NCI-H1092 treated with DMSO at 0.1 percent for 48 hours (cell line): ENCODE results near the gene PKNOX2.

ENCODE experiments used
- DNase-seq: peaks from one replicate; lab custom pipeline; 2025; lab: John Stamatoyannopoulos, UW

PKNOX2 gene

GRCh38 chr11:125314276-125315078, 149.9 kb downstream of the PKNOX2 start:
- DNase-seq: no peak

DNA sequence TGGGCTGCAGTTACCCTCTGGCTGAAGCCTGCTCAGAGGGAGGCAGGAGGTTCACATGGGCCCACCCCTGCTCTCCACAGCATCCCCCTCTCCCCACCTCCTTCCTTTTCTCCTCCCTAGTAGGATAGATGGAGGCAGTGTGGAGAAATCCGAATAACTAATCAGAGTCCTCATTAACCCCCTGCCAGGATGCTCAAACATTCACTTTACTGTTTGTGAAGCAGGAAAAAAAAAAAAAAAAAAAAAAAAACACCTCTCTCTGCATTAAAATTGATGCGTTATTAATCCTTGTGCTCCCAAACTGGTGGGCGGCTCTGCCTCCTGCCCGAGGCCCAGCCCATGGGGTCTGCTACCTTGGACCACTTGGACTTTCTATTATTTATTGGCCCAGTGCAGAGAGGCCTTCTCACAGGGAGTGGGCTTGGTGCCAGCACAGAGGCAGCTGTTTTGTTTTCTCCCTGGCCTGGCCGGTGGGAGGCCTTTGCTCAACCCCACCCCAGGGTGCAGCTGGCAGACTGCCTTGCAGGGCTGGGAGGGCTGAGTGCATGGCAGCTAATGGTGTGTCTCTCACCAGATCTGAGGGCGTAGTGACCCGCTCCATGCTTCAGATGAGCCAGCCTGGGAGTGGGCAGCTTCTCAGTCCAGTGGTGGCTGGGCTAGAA, 150.7 kb downstream of the PKNOX2 start:
- peak; percentile 95 for DNase-seq

DNA sequence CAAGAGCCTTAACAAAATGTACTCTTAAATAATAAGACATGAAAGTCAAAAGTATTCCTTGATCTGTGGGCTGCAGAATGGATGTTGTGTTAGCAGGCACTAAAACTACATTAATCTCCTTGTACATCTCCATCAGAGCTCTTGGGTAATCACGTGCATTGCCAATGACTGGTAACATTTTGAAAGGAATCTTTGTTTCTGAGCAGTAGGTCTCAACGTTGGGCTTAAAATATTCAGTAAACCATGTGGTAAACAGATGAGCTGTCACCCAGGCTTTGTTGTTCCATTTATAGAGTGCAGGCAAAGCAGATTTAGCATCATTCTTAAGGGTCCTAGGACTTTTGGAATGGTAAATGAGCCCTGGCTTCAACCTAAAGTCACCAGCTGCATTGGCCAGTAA, 152.9 kb downstream of the PKNOX2 start:
- DNase-seq: no peak

DNA sequence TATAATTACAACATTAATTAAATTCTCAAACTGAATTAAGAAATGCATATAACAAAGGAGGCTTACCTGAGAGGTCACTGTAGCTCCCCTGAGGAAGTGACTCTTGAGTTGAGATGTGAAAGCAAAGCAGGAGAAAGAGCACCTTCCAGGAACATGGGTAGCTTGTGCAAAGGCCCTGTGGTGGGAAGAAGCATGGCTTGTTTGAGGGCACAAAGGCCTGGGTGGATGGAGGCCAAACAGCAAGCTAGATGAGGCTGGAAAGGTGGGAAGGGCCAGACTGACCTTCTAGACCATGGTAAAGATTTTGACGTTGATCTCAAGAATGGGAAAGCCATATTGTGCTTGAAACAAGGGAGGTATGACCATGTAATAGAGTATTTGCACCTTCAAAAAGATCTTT, 155.1 kb downstream of the PKNOX2 start:
- DNase-seq: no peak

DNA sequence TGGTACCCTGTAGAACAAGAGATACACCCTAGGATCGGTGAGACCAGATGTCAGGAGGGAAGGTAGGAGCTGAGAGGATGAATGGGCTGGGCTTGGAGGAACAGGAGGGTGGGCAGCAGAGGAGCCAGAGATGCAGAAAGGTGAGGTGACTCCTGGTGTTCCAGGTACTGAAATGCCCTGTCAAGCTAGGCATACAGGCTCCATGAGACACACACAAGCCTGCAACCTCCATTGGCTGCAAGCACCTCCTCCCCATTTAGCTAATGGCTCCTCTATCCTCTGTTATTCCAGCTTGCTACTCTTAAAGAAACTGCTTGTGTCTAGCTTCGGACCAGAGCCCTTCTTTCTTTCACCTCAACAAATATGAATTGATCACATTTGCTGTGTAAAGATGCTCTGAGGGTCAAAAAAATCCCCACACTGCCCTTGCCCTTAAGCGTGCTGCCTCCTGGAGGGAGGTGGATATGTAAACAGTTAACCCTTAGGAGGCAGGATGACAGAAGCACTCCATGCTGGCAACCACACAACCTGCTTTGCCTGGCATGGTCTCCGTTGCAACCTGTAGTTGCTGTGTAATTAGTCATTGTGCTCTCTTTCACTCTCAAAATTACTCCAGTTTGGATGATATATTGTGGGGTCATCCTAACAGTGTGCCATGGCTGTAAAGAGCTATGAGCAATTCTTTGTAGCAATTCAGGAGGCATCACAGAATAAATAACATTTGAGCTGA, 156.0 kb downstream of the PKNOX2 start:
- no peak for DNase-seq

DNA sequence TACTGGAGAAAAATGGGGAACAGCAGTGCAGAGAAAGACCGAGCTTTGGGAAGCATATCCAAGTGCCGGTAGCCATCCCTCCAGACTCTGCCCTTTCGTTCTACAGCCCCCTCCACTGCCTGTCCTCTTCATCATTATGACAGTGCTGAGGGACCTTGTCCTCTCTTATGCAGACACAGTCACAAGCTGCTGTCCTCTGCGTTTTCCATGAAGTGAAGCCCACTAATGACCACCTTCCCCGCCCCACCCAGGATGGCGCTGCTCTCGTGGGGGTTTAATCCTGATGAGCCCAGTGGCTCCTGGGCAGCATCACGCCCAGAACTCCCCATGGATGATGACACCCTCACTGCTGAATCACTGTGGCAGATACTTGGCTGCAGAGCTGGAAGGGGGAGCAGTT, 157.7 kb downstream of the PKNOX2 start:
- no peak for DNase-seq

DNA sequence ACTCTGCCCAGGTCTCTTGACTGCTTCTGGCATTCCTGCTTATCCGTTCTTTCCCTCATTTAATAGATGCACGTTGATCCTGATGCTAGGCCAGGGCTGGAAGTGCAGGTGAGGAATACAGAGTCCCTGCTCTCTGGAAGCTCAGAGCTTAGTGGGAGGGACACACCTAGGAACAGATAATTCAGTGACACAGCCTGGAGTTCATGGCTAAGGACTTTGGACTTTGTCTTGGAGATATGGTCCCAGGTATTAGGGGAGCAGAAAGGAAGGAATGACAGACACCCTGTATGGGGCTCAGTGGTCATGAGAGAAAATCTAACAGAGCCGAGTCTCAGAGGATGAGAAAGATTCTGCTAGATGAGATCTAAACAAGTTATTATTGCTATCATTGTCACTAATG, 160.6 kb downstream of the PKNOX2 start:
- no peak for DNase-seq

DNA sequence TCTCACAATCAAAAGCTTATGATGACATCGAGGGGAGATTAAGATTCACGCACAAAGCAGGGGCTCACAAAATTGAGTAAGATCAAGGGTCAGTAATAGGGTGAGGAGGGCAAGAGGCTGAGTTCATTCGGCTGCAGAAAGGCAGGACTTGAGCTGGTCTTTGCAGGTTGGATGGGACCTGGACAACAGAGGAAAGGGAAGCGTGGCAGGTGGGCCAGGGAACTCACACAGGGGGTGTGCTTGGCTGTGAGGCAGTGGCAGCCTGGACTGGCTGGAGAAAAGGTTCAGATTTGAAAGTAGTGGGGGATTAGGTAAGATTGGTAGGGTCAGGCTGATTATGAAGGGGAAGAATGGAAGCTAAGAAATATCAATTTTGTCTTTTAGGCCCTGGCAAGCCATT, 161.6 kb downstream of the PKNOX2 start:
- DNase-seq: no peak

DNA sequence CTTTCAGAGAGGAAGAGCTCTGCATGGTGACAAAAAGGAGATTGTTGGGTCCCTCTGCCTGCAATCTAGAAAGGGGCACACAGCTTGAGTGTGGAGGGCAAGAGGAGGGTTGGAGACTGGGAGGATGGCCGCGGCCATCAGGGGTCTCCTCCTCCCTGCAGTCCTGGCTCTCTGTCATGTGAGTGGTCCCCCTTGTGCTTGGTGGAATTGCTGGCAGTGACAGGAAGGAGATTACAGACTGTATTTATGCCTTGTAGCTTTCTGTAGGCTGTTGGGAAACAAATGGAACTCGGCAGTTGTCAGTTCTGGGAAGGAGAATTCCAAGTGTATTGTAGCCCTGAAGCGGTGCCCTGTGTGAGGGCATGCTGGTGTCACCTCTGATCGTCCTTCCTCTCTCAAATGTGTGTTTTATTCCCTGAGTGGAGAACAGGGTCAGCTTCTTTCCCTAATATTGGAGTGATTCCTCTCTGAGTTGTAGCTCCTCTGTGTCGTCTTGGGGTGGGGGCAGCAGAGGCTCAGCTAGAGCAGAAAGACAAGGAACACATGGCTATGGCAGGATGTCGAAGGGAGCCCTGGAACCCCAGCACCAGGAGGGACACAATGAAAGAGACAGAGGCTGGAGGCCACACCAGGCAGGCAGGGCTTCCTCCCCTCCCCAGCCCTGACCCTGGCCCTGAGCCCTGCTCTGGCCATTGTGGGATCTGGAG, 163.1 kb downstream of the PKNOX2 start:
- DNase-seq: no peak

DNA sequence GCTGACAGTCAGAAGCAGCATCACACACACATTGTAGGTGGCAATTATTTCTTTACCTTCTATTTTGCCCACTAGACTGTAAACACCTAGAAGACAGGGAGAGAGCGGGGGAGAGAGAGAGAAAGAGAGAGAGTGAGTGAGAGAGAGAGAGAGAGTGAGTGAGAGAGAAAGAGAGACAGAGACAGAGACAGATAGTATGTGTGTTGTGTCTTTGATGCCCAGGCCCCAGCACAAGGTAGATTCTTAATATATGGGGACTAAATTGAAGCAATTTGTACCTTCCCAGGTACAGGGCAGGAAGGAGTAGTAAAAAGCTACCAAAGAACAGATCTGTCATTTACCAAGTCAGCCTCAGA, 163.7 kb downstream of the PKNOX2 start:
- DNase-seq: no peak

GRCh38 chr11:125329786-125330185, 165.2 kb downstream of the PKNOX2 start:
- DNase-seq: no peak

DNA sequence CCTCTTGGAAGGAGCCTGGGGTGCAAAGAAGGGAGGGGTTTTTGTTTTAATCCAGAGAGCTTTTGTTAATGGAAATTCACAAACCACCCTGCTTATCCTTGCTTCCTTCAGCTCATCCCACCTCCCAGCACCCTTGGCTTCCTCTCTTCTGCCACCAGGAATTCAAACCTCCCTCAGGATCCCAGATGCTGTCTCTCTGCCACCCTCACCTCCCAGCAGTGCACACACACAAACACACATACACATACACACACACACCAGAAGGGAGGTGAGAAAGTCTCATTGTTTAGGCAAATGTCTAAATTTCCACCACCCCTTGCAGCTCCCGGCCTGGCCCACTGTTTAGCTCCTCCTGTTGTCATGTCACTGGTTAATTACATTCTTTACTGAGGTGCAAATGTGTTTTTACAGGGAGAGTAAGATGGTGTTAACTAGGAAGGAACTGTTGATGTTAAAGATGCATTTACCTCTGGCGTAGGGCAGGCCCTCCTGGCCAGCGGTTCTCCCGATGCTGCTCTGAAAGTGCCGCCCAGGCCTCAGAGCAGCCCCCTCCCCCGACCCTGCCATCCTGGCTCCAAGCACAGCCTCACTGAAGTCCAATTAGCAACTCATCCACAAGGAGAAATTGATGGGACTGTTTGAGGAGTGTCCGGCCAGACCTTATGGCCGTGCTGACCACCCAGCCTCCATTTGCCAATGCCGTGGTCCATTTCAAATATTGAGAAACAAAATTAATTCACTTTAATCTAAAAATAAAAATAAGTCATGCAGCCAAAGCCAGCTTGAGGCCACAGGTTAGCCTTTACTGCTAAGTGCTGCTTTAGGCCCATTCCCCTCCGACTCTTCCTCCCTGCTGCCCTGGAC, 166.1 kb downstream of the PKNOX2 start:
- DNase-seq: no peak

GRCh38 chr11:125331357-125332035, 166.9 kb downstream of the PKNOX2 start:
- no peak for DNase-seq

DNA sequence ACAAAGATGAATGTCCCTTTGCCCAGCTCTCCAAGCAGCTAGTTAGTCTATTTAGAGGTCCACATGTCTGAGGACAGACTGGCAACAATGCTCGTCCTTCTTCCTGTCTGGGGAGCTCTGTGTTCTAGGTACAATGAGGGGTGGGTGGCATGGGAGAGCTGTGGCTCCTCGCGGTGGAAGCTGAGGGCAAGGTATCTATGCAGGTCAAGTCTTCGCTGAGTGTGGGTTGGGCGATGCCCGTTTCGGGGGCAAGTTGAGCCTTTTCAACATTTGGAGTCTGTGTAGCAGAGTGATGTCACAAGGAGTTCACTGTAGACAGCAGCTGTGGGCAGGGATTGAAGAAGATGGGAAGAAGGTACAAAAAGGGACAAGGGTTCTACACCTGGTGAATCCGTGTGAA, 168.3 kb downstream of the PKNOX2 start:
- DNase-seq: no peak

DNA sequence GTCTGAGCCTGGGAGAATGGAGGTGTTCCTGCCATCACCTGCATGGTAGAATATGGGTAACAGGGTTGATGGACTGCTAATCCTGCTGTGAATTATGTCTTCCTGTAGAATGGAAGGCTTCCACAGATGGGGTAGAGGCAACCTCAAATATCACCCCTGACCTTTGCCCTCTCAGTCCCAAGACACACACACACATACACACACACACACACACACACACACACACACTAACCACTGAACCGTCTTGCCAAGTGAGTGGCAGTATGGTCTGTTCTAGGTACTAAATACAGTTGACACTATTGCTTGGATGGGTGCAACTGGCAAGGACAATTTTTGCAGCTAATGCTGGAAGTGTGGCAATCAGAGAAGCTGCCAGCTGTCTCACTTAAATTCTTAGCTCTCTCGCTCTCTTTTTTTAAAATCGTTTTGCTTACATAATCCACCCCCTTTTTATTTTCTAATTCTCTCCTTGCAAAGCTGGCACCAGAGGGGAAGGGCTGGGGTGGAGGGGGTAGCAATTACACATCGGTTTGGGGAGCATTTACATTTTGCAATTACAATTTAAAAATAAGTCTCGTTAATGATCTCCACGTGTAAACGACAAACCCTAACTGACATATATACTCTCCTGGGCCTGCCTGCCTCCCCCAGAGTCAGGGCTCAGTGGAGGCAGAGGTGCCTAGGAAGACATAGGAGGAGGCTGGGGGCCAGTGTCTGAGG, 169.0 kb downstream of the PKNOX2 start:
- no peak for DNase-seq

DNA sequence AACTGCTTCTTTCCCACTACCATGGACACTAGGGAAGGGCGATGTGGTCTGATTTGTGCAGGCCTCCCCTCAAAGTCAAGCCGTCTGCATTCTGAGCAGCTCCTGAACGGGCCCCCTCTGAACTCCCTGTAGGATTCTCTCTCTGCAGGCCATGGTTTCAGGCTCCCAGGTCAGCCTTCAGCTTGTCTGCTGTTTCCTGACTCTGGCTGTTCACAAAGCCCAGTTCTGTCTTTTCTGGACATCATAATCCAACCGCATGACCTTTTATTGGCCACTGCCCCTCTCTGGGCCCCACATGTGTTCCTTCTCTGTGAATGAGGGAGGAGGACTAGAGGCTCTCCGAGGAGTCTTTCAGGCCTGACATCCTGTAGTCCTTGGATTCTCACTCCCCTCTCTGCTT, 170.6 kb downstream of the PKNOX2 start:
- no peak for DNase-seq

DNA sequence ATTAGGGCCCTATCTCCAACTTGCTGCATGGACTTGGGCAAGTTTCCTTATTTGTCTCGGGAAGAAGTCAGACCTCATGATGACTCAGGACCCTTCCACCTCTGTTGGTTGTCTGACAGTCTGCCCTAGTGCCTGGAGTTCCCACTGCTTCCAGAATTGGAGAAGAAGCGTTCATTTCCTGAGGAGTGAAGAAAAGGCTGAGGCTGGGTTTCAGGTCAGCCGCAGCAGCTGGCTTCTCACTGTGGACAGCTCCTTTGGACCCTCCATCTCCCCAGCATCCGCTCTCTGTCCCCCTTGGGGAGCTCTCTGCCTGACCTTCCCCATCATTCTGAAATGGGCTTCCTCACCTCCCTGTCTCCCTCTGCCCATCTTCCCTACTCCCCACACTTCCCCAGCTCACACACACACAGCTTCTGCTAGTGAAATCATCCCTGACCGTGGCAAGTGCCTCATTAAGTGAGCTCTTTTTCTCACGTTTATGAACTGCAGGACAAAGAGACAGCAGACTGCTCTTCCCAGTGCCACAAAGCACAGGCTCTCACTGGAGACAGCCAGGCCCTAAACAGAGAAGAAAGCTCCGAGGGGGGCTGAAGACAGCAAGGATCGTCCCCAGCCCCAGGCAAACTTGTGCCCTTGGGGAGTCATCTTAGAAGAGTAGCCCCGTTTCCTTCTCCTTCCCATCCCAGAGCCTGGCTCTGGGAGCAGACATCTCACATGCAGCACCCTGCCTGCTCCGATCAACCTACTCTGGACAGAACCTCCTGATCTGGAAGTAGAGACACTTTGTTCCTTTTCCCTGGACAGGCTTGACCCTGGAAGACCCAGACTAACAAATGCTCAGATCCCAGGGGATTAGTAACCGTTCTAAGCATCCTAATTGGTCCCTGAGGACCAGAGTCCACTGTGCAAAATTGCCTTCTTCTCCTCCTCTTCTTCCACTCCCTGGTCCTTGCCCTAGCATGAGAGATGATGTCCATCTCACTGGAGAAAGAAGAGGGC, 173.6 kb downstream of the PKNOX2 start:
- DNase-seq: no peak

DNA sequence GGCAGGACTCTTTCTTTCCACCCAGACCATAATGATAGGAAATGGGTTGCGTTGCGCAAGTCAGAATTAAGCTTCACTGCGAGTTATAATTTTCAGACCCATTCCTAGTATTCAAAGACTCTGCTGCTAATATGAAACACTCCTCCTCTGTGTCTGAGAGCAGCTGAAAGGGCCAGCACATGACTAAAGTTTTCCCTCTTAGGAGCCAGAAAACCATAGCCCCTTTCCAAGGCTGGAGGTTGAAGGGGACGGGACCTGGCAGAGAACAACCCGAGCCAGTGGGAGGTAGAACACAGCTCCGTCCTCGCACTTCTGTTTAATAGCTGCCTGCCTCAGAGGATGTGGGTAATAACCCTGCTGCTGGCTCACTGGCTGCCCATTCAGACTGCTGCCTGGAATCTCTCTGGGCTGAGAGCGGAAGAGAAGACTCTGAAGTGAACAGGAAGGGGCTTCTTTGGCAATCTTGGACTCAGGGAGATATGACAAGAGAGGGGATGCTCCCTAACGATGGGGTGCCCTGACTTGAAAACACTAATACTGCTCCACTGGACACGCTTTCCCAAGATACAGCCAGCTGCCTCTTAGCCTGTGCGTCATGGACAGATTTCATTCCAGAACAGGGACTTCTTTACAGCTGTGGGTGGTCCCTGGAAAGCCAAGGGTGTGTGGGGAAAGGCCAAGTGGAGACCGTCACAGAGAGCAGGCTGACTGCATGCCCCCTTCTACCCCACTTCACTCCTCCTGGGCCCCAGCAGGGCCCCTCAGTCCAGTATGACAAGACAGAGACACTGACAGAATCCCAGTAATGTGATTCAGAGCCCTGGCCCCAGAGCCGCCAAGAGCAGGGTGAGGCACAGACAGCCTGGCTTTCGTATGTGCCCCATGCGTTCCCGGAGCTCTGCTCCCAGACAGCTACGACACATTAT, 174.6 kb downstream of the PKNOX2 start:
- no peak for DNase-seq
